NCI-H526 treated with DMSO at 0.1 percent for 48 hours (cell line): Measurements from ENCODE around the gene ARPC2.

ENCODE experiments used
- DNase-seq: peaks from one replicate; lab custom pipeline; 2025; lab: John Stamatoyannopoulos, UW

The ARPC2 gene

GRCh38 chr2:218289639-218290315, 72.8 kb downstream of the ARPC2 start:
- DNase-seq = no peak

DNA sequence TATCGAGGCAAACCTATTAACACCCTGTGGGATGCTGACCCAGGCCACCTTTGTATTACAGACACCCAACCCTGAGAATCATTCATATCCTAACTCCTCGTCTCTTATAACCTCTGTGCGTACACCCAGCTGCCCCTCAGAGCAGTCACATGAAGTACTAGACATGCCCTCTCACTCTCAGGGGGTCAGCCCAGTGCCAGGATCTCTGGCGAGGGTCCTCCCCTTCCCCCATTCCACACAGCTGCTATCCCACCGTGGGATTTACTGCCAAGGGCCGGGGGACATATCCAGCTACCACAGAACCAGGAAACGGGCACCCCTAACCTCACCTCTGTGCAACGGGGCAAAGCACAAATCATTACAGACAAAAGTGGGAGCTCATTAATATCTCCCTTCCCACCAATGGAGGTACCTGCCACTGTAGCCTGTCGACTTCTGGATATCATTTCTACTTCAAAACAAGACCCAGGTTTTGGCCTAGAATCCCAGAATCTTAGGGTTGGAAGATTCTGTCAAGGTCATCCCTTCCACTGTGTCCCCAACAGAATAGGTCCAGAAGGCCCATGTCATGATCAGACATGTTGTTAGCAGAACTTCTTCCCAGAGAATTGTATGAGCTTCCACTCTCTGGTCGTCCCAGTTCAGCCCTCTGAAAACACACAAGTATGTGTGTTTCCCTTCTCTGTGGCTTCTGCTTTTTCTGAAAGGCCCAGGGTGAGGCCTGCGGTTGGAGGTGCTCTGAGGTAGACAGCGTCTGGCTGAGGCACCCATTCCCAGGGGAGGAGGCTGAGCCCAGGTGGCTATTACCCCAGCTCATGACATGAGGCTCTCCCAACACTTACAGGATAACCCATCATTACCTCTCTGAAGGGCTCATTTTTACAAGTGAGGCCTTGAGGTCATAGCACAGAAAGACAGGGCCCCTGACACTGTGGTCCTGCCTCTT, 73.6 kb downstream of the ARPC2 start:
- no peak for DNase-seq

- no peak for DNase-seq
Measured at GRCh38 chr2:218291318-218292047, 74.5 kb downstream of the ARPC2 start.

DNA sequence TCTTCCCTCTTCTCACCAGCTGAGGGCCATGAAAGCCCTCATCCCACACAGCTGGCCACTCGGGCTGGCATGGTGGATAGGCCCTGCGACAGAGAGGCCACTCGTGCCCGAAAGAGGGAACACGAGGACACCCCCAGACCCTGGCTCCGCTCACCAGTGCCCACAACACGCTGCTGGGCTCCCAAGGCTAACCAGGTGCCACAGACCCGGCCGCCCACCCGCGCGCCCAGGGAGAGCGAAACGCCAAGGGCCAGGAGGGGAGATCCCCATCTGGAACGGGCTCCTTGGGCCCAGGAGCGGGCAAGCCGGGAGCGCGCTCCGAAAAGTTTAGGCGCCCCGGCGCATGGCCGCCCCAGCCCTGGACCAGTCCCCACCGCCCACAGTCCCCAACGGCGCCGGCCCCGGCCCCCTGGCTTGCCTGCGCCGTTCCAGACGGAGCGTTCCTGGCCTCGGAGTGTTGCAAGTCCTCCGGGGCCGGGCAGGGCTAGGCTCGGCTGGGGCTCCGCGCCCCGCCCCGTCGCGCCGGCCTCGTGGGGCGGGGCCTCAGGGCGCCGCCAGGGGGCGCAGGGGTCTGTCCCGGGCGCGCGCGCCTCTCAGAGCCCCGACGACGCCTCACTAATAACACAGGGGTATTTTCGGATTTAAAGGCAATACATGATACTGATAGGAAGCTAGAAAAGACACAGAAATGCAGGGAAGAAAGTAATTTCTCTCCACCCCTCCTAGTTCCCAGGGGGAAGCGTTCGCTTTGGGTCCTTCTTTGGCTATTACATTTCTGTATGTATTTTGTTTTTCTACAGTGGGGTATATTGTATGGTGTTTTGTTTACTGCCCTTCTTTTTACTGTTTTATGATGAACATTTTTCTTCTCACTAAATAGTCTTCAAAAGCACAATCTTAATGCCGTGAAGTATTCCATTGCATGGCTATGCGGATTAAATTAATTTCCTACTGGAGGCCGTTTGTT, 75.3 kb downstream of the ARPC2 start, which contains the start of gene TMBIM1:
Gene TMBIM1, minus strand, starts transcription at position 456 of the 967 bp plus-strand sequence. CDS start 10,362 bp downstream, outside the sequence.
- DNase-seq = peak; percentile 22

DNA sequence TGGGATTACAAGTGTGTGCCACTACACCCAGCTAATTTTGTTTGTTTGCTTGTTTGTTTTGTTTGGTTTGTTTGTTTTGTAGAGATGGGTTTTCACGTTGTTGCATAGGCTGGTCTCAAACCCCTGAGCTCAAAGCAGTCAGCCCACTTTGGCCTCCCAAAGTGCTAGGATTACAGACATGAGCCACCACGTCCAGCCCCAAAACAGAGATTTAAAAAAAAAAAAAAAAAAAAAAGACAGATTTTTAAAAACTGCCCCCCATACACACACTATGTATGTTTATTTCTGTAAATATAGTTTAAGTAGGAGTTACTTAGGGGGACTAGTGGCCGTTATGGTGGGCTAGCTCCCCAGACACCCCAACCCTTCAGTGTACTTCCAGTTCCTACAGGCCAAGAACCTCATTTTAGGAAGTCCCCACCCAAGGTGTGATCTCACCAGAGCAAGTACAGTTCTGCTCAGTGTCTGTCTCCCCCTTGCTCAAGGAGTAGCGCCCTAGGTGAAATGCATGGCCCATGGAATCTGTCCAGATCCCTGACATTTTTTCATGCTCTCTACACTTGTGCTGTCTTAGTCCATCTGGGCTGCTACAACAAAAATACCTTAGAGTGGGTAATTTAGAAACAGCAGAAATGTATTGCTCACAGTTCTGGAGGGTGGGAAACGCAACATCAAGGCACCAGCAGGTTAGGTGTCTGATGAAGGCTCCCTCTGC, 76.9 kb downstream of the ARPC2 start:
- DNase-seq = no peak

DNA sequence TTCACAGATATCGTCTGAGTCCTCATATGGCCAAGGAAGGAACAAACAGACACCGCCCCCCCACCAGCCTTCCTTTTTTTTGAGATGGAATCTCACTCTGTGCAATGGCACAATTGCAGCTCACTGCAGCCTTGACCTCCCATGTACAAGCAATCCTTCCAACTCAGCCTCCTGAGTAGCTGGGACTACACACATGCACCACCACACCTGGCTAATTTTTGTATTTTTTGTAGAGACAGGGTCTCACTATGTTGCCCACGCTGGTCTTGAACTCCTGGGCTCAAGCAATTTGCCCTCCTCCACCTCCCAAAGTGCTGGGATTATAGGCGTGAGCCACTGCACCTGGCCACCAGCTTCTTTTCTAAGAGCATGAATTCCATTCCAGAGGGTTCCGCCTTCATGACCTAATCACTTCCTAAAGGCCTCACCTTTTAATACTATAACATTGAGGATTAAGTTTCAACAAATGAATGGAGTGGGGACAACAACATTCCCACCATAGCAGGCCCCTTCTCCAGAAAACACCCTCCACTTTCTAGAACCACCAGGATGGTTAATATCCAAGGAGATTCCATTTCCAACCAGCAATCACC, 77.5 kb downstream of the ARPC2 start:
- DNase-seq = no peak

DNA sequence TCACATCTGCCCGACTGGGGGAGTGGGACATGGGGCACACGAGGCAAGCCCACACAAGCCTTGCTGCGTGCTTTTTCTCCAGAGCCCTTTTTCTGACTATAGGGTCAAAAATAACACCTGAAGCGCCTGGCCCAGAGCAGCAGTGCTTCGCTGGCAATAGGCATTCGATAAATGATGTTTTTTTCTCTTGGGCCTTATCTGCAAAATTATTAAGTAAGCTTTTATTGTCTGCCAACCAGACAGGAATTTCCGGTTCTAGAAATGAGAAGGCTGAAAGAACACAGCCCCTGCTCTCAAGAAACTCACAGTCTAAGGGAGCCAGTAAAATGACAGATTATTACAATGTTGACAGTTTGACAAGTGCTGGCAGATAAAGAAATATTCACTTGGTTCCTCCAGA, 78.0 kb downstream of the ARPC2 start:
- peak; percentile 25 for DNase-seq

DNA sequence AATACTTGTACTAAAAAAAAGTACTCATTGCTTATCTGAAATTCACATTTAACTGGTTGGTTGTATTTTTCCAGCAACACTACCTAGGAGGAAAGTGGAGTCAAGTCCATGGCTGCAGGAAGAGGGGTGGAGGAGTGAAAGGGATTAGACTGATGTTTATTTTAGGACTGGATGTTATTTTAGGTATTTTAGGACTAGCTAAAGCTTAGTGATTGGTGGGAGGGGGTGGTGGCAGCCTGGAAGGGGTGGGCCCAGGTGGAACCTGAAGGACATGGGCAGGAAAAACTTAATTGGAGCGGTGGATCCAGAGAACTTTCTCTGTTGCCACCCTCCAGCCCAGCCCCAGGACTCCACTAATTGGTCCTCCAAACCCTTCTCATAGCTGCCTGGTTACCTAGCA, 79.2 kb downstream of the ARPC2 start:
- no peak for DNase-seq

GRCh38 chr2:218296847-218297246, 79.9 kb downstream of the ARPC2 start:
- DNase-seq = no peak

- DNase-seq = no peak
Measured at GRCh38 chr2:218298314-218298875, 81.4 kb downstream of the ARPC2 start.

DNA sequence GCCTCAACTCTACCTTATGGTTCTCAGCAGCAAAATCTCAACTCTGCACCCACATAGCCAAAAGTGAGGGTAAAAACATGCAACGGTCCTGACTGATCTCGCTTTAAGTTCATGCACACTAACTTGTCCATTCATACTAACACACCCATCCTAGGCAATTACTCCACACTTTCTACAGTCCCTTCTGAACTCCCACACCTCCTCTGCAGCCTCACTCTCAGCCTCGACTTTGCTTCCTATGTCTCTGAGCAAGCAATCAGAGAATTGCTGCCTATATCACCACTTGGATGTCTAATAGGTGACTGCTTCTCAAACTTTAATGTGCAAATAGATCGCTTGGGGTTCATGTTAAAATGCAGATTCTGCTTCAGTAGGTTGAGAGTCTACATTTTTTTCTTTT, 83.2 kb downstream of the ARPC2 start:
- DNase-seq = no peak

- peak; percentile 82 for DNase-seq
Measured at GRCh38 chr2:218301176-218301819, 84.3 kb downstream of the ARPC2 start.
